HT-29 (cell line): ENCODE data around the gene RALA. TPM values are rescaled to one million over a fixed set of nuclear protein-coding genes. Genes with fewer than 3 reads are reported as not detected.

ENCODE experiments used
- DNase-seq: peaks from one replicate; pipeline ENCODE4 v3.0.0-alpha.2; 2015; ENCODE audit warnings: low spot score
- total RNA-seq: library from RNA; depleted of rRNA; stranded (reverse); fragments of >200 nt; shearing (Covaris generic); gene quantifications from 2 replicates; pipeline ENCODE4 v1.2.3, GENCODE V29; 2014; rRNA removed

Gene RALA
- total RNA-seq: 5.7 and 7.6 TPM in 2 replicates

- peak; percentile 93 for DNase-seq
Observed at GRCh38 chr7:39623047-39623731, at the start of gene RALA. Gene RALA (plus strand): TSS chr7:39623572. CDS start chr7:39686668, 63,096 bp downstream.

GRCh38 chr7:39574673-39575349 lies 48.6 kb upstream of the RALA start:
- DNase-seq: no peak

GRCh38 chr7:39577229-39577874 lies 46.0 kb upstream of the RALA start:
- no peak for DNase-seq

GRCh38 chr7:39580149-39580874 lies 43.1 kb upstream of the RALA start:
- peak; percentile 96 for DNase-seq

GRCh38 chr7:39582536-39582935 lies 40.8 kb upstream of the RALA start:
- no peak for DNase-seq

- no peak for DNase-seq
Observed at GRCh38 chr7:39583539-39583938, 39.8 kb upstream of the RALA start.

- no peak for DNase-seq
Observed at GRCh38 chr7:39587393-39587792, 36.0 kb upstream of the RALA start.

- no peak for DNase-seq
Observed at GRCh38 chr7:39588416-39588815, 35.0 kb upstream of the RALA start.

GRCh38 chr7:39589323-39590111 lies 33.9 kb upstream of the RALA start:
- peak; percentile 18 for DNase-seq

GRCh38 chr7:39592586-39592985 lies 30.8 kb upstream of the RALA start:
- no peak for DNase-seq

GRCh38 chr7:39594988-39595620 lies 28.3 kb upstream of the RALA start:
- DNase-seq: no peak

GRCh38 chr7:39602351-39602750 lies 21.0 kb upstream of the RALA start:
- DNase-seq: no peak

GRCh38 chr7:39603924-39604323 lies 19.4 kb upstream of the RALA start:
- DNase-seq: no peak

GRCh38 chr7:39605087-39605486 lies 18.3 kb upstream of the RALA start:
- DNase-seq: peak; percentile 70

GRCh38 chr7:39606352-39606751 lies 17.0 kb upstream of the RALA start:
- no peak for DNase-seq

- DNase-seq: no peak
Observed at GRCh38 chr7:39606941-39607340, 16.4 kb upstream of the RALA start.

GRCh38 chr7:39607865-39608264 lies 15.5 kb upstream of the RALA start:
- no peak for DNase-seq

- DNase-seq: peak; percentile 30
Observed at GRCh38 chr7:39608278-39608677, 15.1 kb upstream of the RALA start.

GRCh38 chr7:39609113-39609934 lies 14.0 kb upstream of the RALA start:
- DNase-seq: peak; percentile 52

GRCh38 chr7:39609935-39610263 lies 13.5 kb upstream of the RALA start:
- no peak for DNase-seq
